Right lobe of liver (tissue), 6 donors: ENCODE data around the gene RAB25. TPM values are rescaled to one million over a fixed set of nuclear protein-coding genes. Genes with fewer than 3 reads are reported as not detected.

Experiments used
- ATAC-seq, 4 donors: fragments of 200-7000 bp; cut with Tn5 transposase; one replicate each; pipeline ENCODE4 v1.9.1; 2020; ENCODE audit warnings: mild to moderate bottlenecking in 4 of 4, moderate library complexity in 4 of 4
- DNase-seq, 3 donors: peaks; one replicate each; pipeline ENCODE4 v3.0.0-alpha.2; 2020
- H3K27ac ChIP-seq, 3 donors: fragments of 200-600 bp; one replicate each; pipeline ENCODE4 v1.8.0; 2022
- H3K27me3 ChIP-seq, 2 donors: fragments of 200-600 bp; one replicate each; pipeline ENCODE4 v1.8.0; 2022
- H3K36me3 ChIP-seq, 4 donors: fragments of 200-600 bp; sonication (generic) in 1 of 4; one replicate each; pipeline versions ENCODE4 v1.5.1 to v1.8.0; 2017 to 2022; ENCODE audit warnings: control low read depth in 1 of 4
- H3K4me1 ChIP-seq, 4 donors: fragments of 200-600 bp; sonication (generic) in 1 of 4; one replicate each; pipeline versions ENCODE4 v1.5.1 to v1.8.0; 2017 to 2022; ENCODE audit warnings: control low read depth in 1 of 4
- H3K4me3 ChIP-seq, 3 donors: fragments of 200-600 bp; one replicate each; pipeline ENCODE4 v1.8.0; 2022
- H3K9me3 ChIP-seq, 4 donors: fragments of 200-600 bp; sonication (generic) in 1 of 4; one replicate each; pipeline versions ENCODE4 v1.5.1 to v1.8.0; 2017 to 2022; ENCODE audit warnings: control low read depth in 1 of 4
- POLR2A ChIP-seq: fragments of 450-650 bp; IDR thresholded peaks from one replicate; pipeline ENCODE4 v1.6.1; 2017; ENCODE audit warnings: antibody characterized with exemption, mild to moderate bottlenecking
- WGBS: methylation state at CpG from one replicate; pipeline ENCODE4 v1.1.6; 2018; ENCODE audit warnings: low coverage, low lambda C conversion rate; ENCODE audit not compliant: insufficient coverage; ENCODE audit errors: missing lambda C conversion rate; 5-methylcytosine and 5-hydroxymethylcytosine counted together
- intact Hi-C, 2 donors: fragments of 100-400 bp; cut with DNase I; formaldehyde crosslinking; loops; one replicate each; pipeline versions ENCODE4 v1.11.2 to v1.14.1; 2022
- total RNA-seq, 6 experiments: library from RNA; depleted of rRNA in 2 of 6; stranded (reverse); fragments of >200 nt in 2 of 6; fragmentation: NEBNext Ultra II Directional in 3 of 6; extraction: Animal tissue kit (Norgen Biotek cat#: 25700) in 3 of 6; gene quantifications; one replicate each; pipeline versions ENCODE4 v1.1.0 to v1.2.4, GENCODE V29; 2016 to 2023
- TF ChIP-seq, protein P1 (sequence below), 4 donors: fragments of 200-600 bp in 3 of 4; fragments of 450-650 bp in 1 of 4; IDR thresholded peaks; one replicate each; pipeline versions ENCODE4 v1.5.1 to v1.8.0; 2016 to 2022; ENCODE audit warnings: antibody characterized with exemption in 4 of 4, mild to moderate bottlenecking in 2 of 4
- donor health status: DM: no; HTN: yes; CAD: no.
- donor health status: DM: no; HTN: no; CAD: no.
- donor health status: DM: no; HTN: no; CAD: no.
- donor health status: DM: no; HTN: yes; CAD: no.
- donor health status: DM: no; HTN: yes; CAD: no.

RAB25 gene
- total RNA-seq, 6 experiments from 2014 or later: 0.40 to 3.2 (median 0.77) TPM

DNA sequence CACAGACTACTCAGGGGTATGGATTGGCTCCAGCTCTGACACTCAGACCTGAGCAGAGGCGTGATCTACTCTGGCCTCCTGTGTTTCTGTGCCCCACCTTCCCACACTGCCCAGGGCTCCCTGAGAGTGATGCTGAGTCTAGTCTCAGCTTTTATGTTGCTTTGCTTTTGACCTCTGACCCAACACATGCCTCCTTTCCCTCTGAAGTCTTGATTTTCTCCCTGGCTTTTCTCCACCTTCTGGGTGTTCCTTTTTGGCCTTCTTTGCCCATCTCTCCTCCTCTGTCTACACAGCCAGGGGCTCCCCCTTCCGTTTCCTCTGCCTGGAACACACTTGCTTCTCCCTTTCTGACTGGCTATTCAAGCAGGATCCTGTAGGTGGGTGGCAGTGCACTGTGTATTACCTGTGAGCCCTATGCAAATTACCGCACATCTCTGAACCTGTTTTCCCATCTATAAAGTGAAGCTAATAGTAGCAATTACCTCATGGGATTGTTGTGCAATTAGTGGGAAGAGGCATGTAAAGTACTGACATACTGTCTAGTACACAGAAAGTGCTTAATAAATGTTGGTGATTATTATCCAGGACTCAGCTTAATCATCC is 35.0 kb downstream of the RAB25 start:
- Histone ChIP-seq H3K36me3 (no peaks in the 10 kb centered on the region), H3K27me3 (no peaks in the 10 kb centered on the region), H3K4me1 (peaks cover 0 to 7% (median under 1%) of the 10 kb centered on the region in 4 donors), H3K27ac (no peak overlapping the region), H3K4me3 (no peak overlapping the region), H3K9me3 (no peaks in the 10 kb centered on the region)
- WGBS: 85% methylated on average over 3 of the region's 3 CpGs
- DNase-seq: no peak
- intact Hi-C loops: loop anchor here (2.0 to 5.0 kb wide), 2 partner anchors 31 to 36 kb away; no protein-coding TSS in a partner anchor
- TF ChIP-seq, protein P1, sequence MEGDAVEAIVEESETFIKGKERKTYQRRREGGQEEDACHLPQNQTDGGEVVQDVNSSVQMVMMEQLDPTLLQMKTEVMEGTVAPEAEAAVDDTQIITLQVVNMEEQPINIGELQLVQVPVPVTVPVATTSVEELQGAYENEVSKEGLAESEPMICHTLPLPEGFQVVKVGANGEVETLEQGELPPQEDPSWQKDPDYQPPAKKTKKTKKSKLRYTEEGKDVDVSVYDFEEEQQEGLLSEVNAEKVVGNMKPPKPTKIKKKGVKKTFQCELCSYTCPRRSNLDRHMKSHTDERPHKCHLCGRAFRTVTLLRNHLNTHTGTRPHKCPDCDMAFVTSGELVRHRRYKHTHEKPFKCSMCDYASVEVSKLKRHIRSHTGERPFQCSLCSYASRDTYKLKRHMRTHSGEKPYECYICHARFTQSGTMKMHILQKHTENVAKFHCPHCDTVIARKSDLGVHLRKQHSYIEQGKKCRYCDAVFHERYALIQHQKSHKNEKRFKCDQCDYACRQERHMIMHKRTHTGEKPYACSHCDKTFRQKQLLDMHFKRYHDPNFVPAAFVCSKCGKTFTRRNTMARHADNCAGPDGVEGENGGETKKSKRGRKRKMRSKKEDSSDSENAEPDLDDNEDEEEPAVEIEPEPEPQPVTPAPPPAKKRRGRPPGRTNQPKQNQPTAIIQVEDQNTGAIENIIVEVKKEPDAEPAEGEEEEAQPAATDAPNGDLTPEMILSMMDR (IDR thresholded peaks at IDR 0.05): no peak
- TF ChIP-seq POLR2A: no peak
- no peak for ATAC-seq

DNA sequence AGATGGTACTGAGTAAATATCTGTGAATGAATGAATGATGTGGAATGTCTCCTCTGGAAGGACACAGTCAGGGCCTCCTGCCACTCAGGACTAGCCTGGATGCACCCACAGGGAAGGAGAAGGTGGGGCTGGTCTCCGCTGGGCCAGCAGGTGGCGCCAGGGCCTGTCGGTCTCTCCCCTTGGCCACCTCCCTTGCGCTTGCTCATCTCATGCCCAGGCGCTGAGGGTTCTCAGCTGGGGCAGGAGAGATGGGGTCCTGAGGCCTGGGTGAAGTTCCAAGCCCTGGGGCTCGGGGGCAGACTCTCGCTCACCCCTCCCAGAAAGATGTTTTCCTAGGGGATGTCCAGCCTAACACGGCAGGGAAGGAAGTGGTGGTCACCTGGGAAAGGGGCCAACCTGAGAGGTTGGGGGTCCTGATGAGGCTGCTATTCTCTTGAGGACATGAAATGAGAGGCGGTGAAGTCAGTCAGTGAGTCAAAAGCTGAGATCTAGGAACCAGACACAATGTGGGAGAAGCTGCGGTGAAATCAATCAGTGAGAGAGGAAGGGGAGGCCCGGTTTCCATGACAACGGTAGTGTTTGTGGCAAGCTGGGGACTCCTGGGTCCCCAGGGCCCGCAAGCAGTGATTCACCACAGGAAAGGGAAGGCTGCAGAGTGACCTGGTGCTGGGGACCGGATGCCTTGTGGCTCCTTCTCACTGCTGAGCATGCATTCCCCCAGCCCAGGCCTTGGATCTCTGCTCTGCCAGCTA is 35.9 kb downstream of the RAB25 start:
- Histone ChIP-seq H3K9me3 (no peaks in the 10 kb centered on the region), H3K4me3 (no peak overlapping the region), H3K4me1 (peaks cover 0 to 7% (median under 1%) of the 10 kb centered on the region in 4 donors), H3K27ac (no peak overlapping the region), H3K27me3 (no peaks in the 10 kb centered on the region), H3K36me3 (no peaks in the 10 kb centered on the region)
- intact Hi-C loops: loop anchor here (2.0 to 5.0 kb wide), 2 partner anchors 30 to 35 kb away; no protein-coding TSS in a partner anchor
- DNase-seq: peak; percentile 87 to 88 (median 87)
- no peak for TF ChIP-seq POLR2A
- TF ChIP-seq, protein P1 (IDR thresholded peaks at IDR 0.05): peak; percentile 93 to 98 (median 98)
- 10% methylated on average over 6 of the region's 14 CpGs for WGBS
- ATAC-seq: peak; percentile 96 to 99 (median 98)

DNA sequence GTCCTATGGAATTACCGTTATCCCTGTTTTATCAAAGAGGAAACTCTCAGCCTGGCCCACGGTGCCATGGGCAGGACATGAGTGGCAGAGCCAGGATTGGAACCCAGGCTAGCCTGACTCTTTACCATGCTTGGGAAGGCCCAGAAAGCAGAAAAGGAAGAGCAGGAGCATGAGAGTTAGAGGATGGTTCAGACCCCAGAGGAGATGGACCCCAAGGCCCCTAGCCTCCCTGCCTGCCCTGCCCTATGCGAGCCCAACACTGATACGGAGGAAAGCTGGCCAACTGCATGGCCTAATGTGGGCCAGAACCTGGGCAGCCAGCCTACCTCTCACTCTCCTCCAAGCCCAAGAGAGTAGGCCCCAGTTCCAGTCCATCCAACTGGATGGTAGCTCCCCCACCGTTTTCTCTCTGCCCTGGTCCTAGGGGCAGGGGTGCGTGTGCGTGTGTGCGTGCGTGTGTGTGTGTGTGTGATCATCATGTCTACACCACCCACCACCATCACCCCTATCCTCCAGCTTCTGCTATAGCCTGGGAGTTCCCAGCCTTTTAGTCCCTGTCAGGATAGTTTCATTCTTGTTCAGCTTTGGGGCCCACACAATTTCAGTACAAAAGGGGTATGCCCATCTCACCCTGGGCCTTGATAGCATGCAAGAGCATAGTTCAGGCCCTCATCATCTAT is 36.7 kb downstream of the RAB25 start:
- Histone ChIP-seq H3K27me3 (no peaks in the 10 kb centered on the region), H3K36me3 (no peaks in the 10 kb centered on the region), H3K27ac (no peak overlapping the region), H3K9me3 (no peaks in the 10 kb centered on the region), H3K4me1 (peaks cover 0 to 7% (median under 1%) of the 10 kb centered on the region in 4 donors), H3K4me3 (no peak overlapping the region)
- DNase-seq (no peak), ATAC-seq (no peak)
- TF ChIP-seq POLR2A: no peak
- TF ChIP-seq, protein P1 (IDR thresholded peaks at IDR 0.05): no peak
- intact Hi-C loops: loop anchor here (2.0 to 5.0 kb wide), 2 partner anchors 29 to 35 kb away; no protein-coding TSS in a partner anchor
- 60% methylated on average over 1 of the region's 9 CpGs for WGBS

DNA sequence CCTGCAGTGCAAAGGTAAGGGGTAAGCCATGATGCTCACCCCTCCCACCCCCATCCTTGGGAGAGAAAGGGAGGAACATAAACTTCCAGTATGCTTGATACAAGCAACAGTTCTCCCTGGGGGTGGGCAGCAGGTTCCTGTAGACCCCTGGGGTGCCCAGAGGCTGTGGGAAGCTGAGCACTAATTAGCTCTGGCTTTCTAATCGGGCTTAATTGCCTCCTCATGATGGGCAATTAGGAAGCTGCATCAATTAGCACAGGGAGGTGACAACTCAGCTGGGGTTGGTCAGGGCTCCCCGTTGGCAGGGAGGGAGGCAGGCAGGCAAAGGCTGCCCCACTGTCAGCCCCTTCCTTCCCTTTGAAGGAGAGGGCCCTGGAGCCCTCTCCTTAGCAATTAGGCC is 37.8 kb downstream of the RAB25 start:
- ATAC-seq (no peak), DNase-seq (no peak)
- Histone ChIP-seq H3K4me3 (no peak overlapping the region), H3K9me3 (no peaks in the 10 kb centered on the region), H3K27ac (no peak overlapping the region), H3K36me3 (no peaks in the 10 kb centered on the region), H3K27me3 (no peaks in the 10 kb centered on the region), H3K4me1 (peaks cover 0 to 12% (median under 1%) of the 10 kb centered on the region in 4 donors)
- WGBS: no CpG with 5 or more reads among the region's 2 CpGs
- intact Hi-C loops: loop anchor here in 1 of 2 donors (5.0 kb wide), 1 partner anchor 34 kb away; no protein-coding TSS in a partner anchor
- TF ChIP-seq, protein P1 (IDR thresholded peaks at IDR 0.05): no peak
- TF ChIP-seq POLR2A: no peak
